DOHH2 (cell line): Measurements from ENCODE around the gene GAS2L1.

Experiments
- H3F3A ChIP-seq: fragments of 200-600 bp; sonication (generic), shearing (Covaris generic); 2 replicates; pipeline ENCODE4 v1.6.0; 2016; ENCODE audit warnings: antibody characterized with exemption, mild to moderate bottlenecking; ENCODE audit not compliant: control insufficient read depth, insufficient read depth
- H3K27ac ChIP-seq: fragments of 200-600 bp; sonication (generic); 2 replicates; pipeline ENCODE4 v1.5.1; 2014; ENCODE audit warnings: low read depth, mild to moderate bottlenecking, low read length, moderate library complexity
- H3K27me3 ChIP-seq: fragments of 200-600 bp; sonication (generic); 2 replicates; pipeline ENCODE4 v1.6.1; 2014; ENCODE audit warnings: mild to moderate bottlenecking, low read length, mixed read lengths; ENCODE audit not compliant: control insufficient read depth
- H3K36me3 ChIP-seq: fragments of 200-600 bp; sonication (generic); 2 replicates; pipeline ENCODE4 v1.6.1; 2014; ENCODE audit warnings: mild to moderate bottlenecking, low read length, moderate library complexity, mixed read lengths; ENCODE audit not compliant: control insufficient read depth
- H3K4me1 ChIP-seq: fragments of 200-600 bp; sonication (generic); 2 replicates; pipeline ENCODE4 v1.6.1; 2014; ENCODE audit warnings: mild to moderate bottlenecking, low read length, mixed read lengths; ENCODE audit not compliant: control insufficient read depth
- H3K4me2 ChIP-seq: fragments of 200-600 bp; sonication (generic); 2 replicates; pipeline ENCODE4 v1.6.0; 2014; ENCODE audit warnings: mild to moderate bottlenecking, low read length, moderate library complexity
- H3K4me3 ChIP-seq: fragments of 200-600 bp; sonication (generic); 2 replicates; pipeline ENCODE4 v1.5.1; 2014; ENCODE audit warnings: mild to moderate bottlenecking, low read length, mixed read lengths
- H3K79me2 ChIP-seq: fragments of 200-600 bp; sonication (generic); 2 replicates; pipeline ENCODE4 v1.6.1; 2014; ENCODE audit warnings: mild to moderate bottlenecking, low read length, mixed read lengths; ENCODE audit not compliant: control insufficient read depth
- H3K9me2 ChIP-seq: fragments of 200-600 bp; sonication (generic); replicated peaks from 2 replicates; pipeline ENCODE4 v1.6.1; 2014; ENCODE audit warnings: mild to moderate bottlenecking, low read length, mixed read lengths; ENCODE audit not compliant: control insufficient read depth
- H3K9me3 ChIP-seq: fragments of 200-600 bp; sonication (generic); 2 replicates; pipeline ENCODE4 v1.6.1; 2014; ENCODE audit warnings: antibody characterized with exemption, low read length, mixed read lengths; ENCODE audit not compliant: control insufficient read depth, insufficient read depth
- H4K20me1 ChIP-seq: fragments of 200-600 bp; sonication (generic); 2 replicates; pipeline ENCODE4 v1.6.0; 2014; ENCODE audit warnings: low read depth, mild to moderate bottlenecking, antibody characterized with exemption, low read length, moderate library complexity; ENCODE audit not compliant: control insufficient read depth, insufficient read depth
- EZH2phosphoT487 ChIP-seq: fragments of 200-600 bp; sonication (generic); IDR thresholded peaks from 2 replicates; pipeline ENCODE4 v1.6.1; 2017; ENCODE audit warnings: borderline replicate concordance, mild to moderate bottlenecking, antibody characterized with exemption, low read length, moderate library complexity, mixed read lengths
- TF ChIP-seq, protein P1 (sequence below): fragments of 200-600 bp; sonication (generic); IDR thresholded peaks from one replicate; pipeline ENCODE4 v1.5.1; 2014; ENCODE audit warnings: antibody characterized with exemption, mild to moderate bottlenecking, low read depth, low read length; ENCODE audit not compliant: poor library complexity, severe bottlenecking

Gene GAS2L1

DNA sequence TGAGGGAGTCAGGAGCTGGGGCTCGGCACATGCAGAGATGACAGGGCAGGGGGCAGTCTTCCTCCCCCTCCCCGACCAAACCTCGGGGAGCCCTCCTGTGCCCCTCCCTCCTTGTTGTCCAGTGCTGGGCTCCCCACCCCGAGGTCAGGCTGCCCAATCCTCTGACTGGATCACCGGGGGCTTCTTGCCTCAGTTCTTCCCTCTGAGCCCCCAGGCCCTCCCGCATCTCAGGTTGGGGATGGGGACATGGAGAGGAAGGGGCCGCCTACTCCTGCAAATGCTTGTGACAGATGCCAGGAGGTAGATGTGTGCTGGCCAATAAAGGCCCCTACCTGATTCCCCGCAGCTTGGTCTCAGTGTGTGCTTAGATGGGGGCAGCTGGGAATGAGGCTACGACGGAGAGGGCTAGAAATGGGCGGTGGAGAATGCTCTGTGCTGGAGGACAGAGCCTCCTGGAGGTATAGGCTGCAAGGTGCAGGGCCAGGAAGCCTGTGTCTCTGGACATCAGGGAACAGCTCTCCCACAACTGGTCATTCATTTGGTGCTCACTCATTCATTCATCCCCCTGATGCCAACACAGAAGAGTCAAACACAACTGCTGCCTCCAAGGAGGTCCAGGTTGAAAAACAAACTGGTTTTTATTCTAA, 47.1 kb upstream of the GAS2L1 start:
- H3K4me1 ChIP-seq, result no peaks in the 10 kb centered on the region
- H3K27ac ChIP-seq, result no peak overlapping the region
- H3K79me2 ChIP-seq, result no peaks in the 10 kb centered on the region
- H4K20me1 ChIP-seq, result no peaks in the 10 kb centered on the region
- no peaks in the 10 kb centered on the region for H3K27me3 ChIP-seq
- H3K4me2 ChIP-seq, result no peak overlapping the region
- no peak overlapping the region for H3K4me3 ChIP-seq
- no peak for TF ChIP-seq EZH2phosphoT487
- TF ChIP-seq, protein P1, sequence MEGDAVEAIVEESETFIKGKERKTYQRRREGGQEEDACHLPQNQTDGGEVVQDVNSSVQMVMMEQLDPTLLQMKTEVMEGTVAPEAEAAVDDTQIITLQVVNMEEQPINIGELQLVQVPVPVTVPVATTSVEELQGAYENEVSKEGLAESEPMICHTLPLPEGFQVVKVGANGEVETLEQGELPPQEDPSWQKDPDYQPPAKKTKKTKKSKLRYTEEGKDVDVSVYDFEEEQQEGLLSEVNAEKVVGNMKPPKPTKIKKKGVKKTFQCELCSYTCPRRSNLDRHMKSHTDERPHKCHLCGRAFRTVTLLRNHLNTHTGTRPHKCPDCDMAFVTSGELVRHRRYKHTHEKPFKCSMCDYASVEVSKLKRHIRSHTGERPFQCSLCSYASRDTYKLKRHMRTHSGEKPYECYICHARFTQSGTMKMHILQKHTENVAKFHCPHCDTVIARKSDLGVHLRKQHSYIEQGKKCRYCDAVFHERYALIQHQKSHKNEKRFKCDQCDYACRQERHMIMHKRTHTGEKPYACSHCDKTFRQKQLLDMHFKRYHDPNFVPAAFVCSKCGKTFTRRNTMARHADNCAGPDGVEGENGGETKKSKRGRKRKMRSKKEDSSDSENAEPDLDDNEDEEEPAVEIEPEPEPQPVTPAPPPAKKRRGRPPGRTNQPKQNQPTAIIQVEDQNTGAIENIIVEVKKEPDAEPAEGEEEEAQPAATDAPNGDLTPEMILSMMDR, result no peak
- H3K36me3 ChIP-seq, result peaks cover 9% of the 10 kb centered on the region
- H3K9me2 ChIP-seq, result no peaks in the 10 kb centered on the region
- no peaks in the 10 kb centered on the region for H3F3A ChIP-seq
- H3K9me3 ChIP-seq, result no peaks in the 10 kb centered on the region

DNA sequence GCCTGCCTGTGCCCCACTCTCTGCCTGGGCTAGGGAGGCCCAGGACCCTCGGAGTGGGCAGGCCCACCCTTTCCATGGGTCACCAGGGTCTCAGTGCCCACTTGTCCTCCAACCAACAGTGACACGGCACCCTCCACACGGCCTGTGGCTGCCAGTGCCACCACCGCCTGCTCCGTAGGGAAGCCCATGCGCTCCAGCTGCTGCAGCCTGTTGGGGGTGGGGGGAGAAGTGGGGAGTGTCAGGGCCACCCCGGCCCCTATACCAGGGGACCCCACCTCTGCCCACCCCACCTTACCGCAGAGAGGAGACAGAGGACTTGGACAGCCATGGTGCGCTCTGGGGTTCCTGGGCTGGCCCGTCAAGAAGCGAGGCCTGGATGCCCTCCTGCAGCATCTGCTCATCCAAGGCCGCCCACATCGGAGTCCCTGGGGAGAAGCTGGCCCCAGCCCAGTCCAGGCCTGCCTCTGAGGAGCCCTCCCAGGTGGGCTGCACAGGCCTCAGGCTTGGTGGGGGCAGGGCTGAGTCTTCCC, 46.4 kb upstream of the GAS2L1 start:
- H3K79me2 ChIP-seq, result no peaks in the 10 kb centered on the region
- H3K4me2 ChIP-seq, result no peak overlapping the region
- H3K27ac ChIP-seq, result no peak overlapping the region
- TF ChIP-seq, protein P1, result no peak
- no peak for TF ChIP-seq EZH2phosphoT487
- H3K9me2 ChIP-seq, result no peaks in the 10 kb centered on the region
- H3K27me3 ChIP-seq, result no peaks in the 10 kb centered on the region
- peaks cover 13% of the 10 kb centered on the region for H3K36me3 ChIP-seq
- no peaks in the 10 kb centered on the region for H3K9me3 ChIP-seq
- no peaks in the 10 kb centered on the region for H3K4me1 ChIP-seq
- no peaks in the 10 kb centered on the region for H3F3A ChIP-seq
- H3K4me3 ChIP-seq, result no peak overlapping the region
- no peaks in the 10 kb centered on the region for H4K20me1 ChIP-seq

GRCh38 chr22:29260601-29261315, 45.7 kb upstream of the GAS2L1 start:
- no peak overlapping the region for H3K27ac ChIP-seq
- no peaks in the 10 kb centered on the region for H3F3A ChIP-seq
- no peaks in the 10 kb centered on the region for H3K9me3 ChIP-seq
- H3K4me1 ChIP-seq, result no peaks in the 10 kb centered on the region
- no peaks in the 10 kb centered on the region for H3K27me3 ChIP-seq
- no peak overlapping the region for H3K4me2 ChIP-seq
- TF ChIP-seq, protein P1, result no peak
- no peak for TF ChIP-seq EZH2phosphoT487
- H3K79me2 ChIP-seq, result peaks cover 1% of the 10 kb centered on the region
- H3K9me2 ChIP-seq, result no peaks in the 10 kb centered on the region
- peaks cover 20% of the 10 kb centered on the region for H3K36me3 ChIP-seq
- H3K4me3 ChIP-seq, result no peak overlapping the region
- no peaks in the 10 kb centered on the region for H4K20me1 ChIP-seq
